Left ventricle myocardium inferior (tissue), 1 donor: ENCODE results near the gene NMUR1. TPM values are rescaled to one million over a fixed set of nuclear protein-coding genes. Genes with fewer than 3 reads are reported as not detected.

Experiments used
- DNase-seq: peaks from one replicate; pipeline ENCODE4 v3.0.0-alpha.2; 2020
- H3K27ac ChIP-seq: fragments of 200-600 bp; replicated peaks from 2 replicates; pipeline ENCODE4 v1.8.0; 2021
- H3K27me3 ChIP-seq: fragments of 200-600 bp; 2 replicates; pipeline ENCODE4 v1.8.0; 2021; ENCODE audit warnings: low read depth
- H3K36me3 ChIP-seq: fragments of 200-600 bp; 2 replicates; pipeline ENCODE4 v1.8.0; 2021
- H3K4me1 ChIP-seq: fragments of 200-600 bp; 2 replicates; pipeline ENCODE4 v1.8.0; 2021
- H3K4me3 ChIP-seq: fragments of 200-600 bp; 2 replicates; pipeline ENCODE4 v1.8.0; 2021; ENCODE audit warnings: mild to moderate bottlenecking, moderate library complexity
- H3K9me3 ChIP-seq: fragments of 200-600 bp; replicated peaks from 2 replicates; pipeline ENCODE4 v1.8.0; 2021
- CTCF ChIP-seq: fragments of 200-600 bp; IDR thresholded peaks from 2 replicates; pipeline ENCODE4 v1.8.0; 2021; ENCODE audit warnings: antibody characterized with exemption, mild to moderate bottlenecking, borderline replicate concordance
- intact Hi-C: fragments of 100-400 bp; cut with micrococcal nuclease; formaldehyde crosslinking; loops from one replicate; pipeline ENCODE4 v1.11.0; 2022
- total RNA-seq: library from RNA; stranded (reverse); fragmentation: NEBNext Ultra II Directional; extraction: Animal tissue kit (Norgen Biotek cat#: 25700); gene quantifications from one replicate; pipeline ENCODE4 v1.2.1, GENCODE V29; 2021
- donor health status: DM: no; HTN: yes; CAD: no; lungs with severe emphysema.

Gene NMUR1
- total RNA-seq, 1 donor from 2014 or later = 0.41 TPM

DNA sequence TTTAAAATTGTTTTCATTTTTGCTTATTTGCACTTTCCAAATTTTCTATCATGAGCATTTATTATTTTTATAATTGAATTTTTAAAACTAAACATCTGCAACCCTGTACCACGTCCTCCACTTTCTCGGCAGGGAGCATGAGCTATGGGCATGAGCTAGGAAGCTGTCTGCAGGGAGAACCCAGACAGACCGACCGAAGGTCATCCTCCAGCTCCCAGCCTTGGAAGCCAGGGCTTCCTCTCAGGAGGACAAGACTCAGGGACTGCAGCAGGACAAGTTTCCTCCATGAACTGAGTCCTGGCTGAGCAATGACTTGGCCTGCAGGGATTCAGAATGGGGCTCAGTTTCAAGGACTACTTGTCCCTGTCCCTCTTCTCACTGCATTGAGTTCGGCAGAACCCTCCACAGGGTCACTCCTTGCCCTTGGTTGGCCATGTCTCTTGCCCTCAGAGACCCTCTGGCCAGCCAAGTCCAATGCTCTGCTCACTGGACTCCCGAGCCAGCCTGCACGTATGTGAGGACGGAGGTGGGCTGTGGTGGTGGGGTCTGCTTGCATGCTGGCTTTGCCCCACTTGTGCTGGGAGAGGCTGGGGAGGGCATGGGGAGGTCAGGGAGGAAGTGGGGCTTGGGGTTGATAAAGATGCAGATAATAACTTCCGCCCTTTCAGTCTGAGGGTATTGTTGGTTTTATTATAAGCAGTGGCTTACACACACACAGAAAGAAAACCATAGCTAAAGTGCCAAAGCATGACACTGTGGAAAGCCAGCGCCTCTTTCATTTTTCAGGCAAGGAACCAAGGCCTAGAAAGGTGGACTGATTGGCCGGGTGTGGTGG is 6.6 kb downstream of the NMUR1 start:
- peaks cover 18% of the 10 kb centered on the region for H3K4me1 ChIP-seq
- H3K36me3 ChIP-seq = no peaks in the 10 kb centered on the region
- intact Hi-C loops = no loop called here
- no peak for DNase-seq
- no peak overlapping the region for H3K27ac ChIP-seq
- TF ChIP-seq CTCF = no peak
- no peak overlapping the region for H3K4me3 ChIP-seq
- H3K27me3 ChIP-seq = no peaks in the 10 kb centered on the region
- H3K9me3 ChIP-seq = no peaks in the 10 kb centered on the region

DNA sequence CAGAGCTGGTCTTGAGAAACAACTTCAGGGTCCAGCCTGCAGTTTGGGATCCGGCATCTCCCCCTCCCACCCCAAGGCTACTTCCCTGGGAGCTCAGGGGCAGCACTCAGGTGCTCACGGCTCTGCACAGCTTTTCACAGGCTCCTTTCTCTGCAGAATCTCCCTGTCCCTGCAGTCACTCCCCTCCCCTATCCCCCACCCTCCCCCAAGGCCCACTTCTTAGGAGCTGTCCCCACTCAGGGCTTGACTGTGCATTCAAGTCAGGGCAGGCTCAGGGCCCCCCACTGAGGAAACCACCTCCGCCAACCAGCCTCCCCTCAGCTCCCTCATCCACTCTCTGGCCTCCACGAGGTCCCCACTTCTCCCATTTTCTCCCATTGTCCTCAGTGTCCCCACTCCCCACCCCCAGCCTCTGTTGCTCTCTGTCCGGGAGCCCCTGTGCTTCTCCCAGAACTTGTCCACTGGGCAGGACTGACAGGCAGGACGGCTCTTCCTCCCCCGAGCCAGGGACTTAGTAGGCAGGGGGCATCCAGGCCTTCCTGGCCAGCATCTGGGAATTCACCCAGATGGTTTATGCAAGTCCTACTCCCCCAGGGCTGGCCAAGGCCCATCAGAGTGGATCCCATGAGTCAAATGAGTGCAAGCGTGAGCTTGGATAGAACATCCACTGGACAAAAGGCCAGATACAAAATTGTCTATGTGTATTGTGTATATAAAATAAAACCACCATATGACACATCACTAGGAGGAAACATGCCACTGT is 7.6 kb downstream of the NMUR1 start:
- no peak for TF ChIP-seq CTCF
- H3K9me3 ChIP-seq = no peaks in the 10 kb centered on the region
- H3K4me3 ChIP-seq = no peak overlapping the region
- no peak overlapping the region for H3K27ac ChIP-seq
- peaks cover 18% of the 10 kb centered on the region for H3K4me1 ChIP-seq
- no peaks in the 10 kb centered on the region for H3K27me3 ChIP-seq
- intact Hi-C loops = no loop called here
- DNase-seq = no peak
- H3K36me3 ChIP-seq = no peaks in the 10 kb centered on the region

GRCh38 chr2:231521443-231521842 is 8.8 kb downstream of the NMUR1 start:
- DNase-seq = no peak
- no peak for TF ChIP-seq CTCF
- H3K4me3 ChIP-seq = no peak overlapping the region
- no peaks in the 10 kb centered on the region for H3K9me3 ChIP-seq
- H3K27ac ChIP-seq = no peak overlapping the region
- H3K27me3 ChIP-seq = no peaks in the 10 kb centered on the region
- intact Hi-C loops = no loop called here
- peaks cover 18% of the 10 kb centered on the region for H3K4me1 ChIP-seq
- H3K36me3 ChIP-seq = no peaks in the 10 kb centered on the region

GRCh38 chr2:231519975-231520555 is 10.2 kb downstream of the NMUR1 start:
- H3K4me1 ChIP-seq = peaks cover 20% of the 10 kb centered on the region
- H3K27me3 ChIP-seq = no peaks in the 10 kb centered on the region
- H3K36me3 ChIP-seq = no peaks in the 10 kb centered on the region
- no peak for DNase-seq
- no peaks in the 10 kb centered on the region for H3K9me3 ChIP-seq
- H3K27ac ChIP-seq = no peak overlapping the region
- no peak for TF ChIP-seq CTCF
- no peak overlapping the region for H3K4me3 ChIP-seq
- intact Hi-C loops = no loop called here

GRCh38 chr2:231518771-231519170 is 11.5 kb downstream of the NMUR1 start:
- intact Hi-C loops = no loop called here
- no peak for DNase-seq
- Histone ChIP-seq H3K4me3 (no peak overlapping the region), H3K27me3 (no peaks in the 10 kb centered on the region), H3K27ac (no peak overlapping the region), H3K9me3 (no peaks in the 10 kb centered on the region), H3K4me1 (peaks cover 23% of the 10 kb centered on the region), H3K36me3 (no peaks in the 10 kb centered on the region)
- TF ChIP-seq CTCF = no peak
